HG03439 (cell line): ENCODE results near the gene KIAA0930.

Experiments
- ATAC-seq: cut with Tn5 transposase; IDR thresholded peaks from one replicate; pipeline ENCODE4 v1.9.1; 2021; ENCODE audit warnings: mild to moderate bottlenecking, moderate library complexity; ENCODE audit not compliant: unreplicated experiment

KIAA0930 gene

GRCh38 chr22:45223304-45224117 lies 17.2 kb downstream of the KIAA0930 start:
- ATAC-seq, result no peak

GRCh38 chr22:45221201-45221600 lies 19.5 kb downstream of the KIAA0930 start:
- ATAC-seq, result no peak

DNA sequence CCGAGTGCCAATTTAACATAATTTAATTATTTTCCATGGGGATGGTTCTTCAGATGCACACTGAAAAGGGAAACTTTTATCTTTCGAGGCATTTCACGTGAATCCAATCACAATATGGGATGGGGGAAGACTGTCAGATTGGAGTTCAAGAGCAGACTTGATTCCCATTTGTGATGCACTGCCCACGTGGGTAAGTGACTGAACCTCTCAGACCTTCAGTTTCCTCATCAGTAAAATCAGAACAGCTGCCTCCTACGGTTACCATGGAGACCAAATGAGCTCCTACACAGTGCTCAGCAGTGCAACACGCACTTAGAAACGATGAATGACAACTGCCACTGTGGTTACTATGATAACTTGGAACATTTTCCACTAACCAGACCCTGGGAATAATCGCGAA lies 21.7 kb downstream of the KIAA0930 start:
- ATAC-seq, result no peak

DNA sequence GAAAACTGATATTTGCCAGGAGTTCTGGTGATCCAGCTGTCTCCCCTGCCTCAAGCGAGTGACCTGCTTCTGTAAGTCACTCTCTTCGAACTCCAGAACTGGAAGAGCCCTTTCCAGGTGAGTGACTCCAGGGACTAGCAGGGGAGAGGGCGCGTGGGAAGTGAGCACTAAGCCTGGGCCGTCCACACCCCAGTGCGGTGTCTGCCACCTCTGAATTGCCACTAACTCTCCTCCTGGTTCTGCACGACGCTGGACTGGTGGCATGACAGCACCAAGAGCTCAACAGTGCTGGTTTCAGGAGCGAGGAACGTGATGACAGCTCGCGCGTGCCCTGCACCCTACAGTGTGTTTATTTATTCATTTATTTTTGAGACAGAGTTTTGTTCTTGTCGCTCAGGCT lies 22.9 kb downstream of the KIAA0930 start:
- ATAC-seq, result no peak

DNA sequence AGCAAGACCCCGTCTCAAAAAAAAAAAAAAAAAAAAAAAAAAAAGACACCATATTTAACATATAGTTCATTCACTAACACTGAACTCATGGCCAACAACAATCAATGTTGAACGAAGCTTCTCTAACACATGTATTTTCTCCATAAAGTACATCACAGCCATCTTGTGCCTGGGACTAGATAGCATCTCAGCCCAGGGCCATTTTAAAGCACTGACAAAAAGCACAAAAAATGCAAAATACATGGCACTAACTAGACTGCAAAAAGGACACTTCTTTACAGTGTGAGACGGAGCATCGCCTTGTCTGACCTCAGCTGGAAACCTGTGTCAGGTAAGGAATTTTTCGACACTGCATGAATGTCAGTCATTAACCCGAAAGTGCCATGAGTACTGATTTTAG lies 23.3 kb downstream of the KIAA0930 start:
- no peak for ATAC-seq

DNA sequence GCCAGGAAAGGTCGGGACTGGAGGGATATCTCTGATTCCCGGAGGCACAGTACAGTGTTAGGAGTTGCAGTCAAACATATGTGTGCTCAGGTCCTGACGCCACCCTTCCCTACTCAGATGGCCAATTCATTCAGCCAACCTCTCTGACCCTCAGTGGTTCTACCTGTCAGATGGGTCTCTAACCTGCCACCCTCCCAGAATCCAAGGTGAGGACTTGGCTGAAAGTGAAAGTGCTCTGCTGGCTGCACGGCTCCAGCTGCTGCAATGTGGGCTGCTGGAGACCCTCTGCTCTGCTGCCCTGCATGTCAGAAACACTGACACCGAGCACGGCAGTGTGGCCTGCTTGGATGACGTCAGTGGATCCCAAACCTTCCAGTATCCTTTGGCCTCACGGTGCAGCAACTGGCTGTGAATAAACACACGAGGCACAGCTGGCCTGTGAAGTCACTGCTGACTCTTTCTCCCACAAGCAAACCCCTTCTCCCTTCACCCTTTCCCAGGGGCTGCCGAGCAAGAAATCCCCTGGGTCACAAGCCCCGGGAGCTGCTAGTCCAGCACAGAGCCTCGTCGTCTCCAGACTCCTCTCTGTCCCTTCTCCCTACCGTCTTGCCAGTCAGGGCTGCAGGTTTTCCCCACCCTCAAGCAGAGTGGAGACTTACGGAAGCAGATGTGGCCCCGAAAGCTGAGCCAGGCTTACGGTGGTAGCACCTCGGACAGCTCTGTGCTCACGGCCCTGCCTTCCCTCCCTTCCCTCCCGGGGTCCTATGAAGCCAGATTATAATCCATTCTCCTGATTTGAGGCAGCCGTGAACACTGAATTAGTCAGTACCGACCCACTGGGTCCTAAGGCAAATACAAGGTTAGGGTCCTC lies 24.3 kb downstream of the KIAA0930 start:
- ATAC-seq, result no peak

- ATAC-seq, result no peak
These were observed 27.5 kb downstream of the KIAA0930 start for GRCh38 chr22:45212992-45213751.

GRCh38 chr22:45212306-45212709 lies 28.4 kb downstream of the KIAA0930 start:
- no peak for ATAC-seq

GRCh38 chr22:45211848-45212247 lies 28.8 kb downstream of the KIAA0930 start:
- no peak for ATAC-seq

- no peak for ATAC-seq
These were observed 29.3 kb downstream of the KIAA0930 start for GRCh38 chr22:45211435-45211834.

DNA sequence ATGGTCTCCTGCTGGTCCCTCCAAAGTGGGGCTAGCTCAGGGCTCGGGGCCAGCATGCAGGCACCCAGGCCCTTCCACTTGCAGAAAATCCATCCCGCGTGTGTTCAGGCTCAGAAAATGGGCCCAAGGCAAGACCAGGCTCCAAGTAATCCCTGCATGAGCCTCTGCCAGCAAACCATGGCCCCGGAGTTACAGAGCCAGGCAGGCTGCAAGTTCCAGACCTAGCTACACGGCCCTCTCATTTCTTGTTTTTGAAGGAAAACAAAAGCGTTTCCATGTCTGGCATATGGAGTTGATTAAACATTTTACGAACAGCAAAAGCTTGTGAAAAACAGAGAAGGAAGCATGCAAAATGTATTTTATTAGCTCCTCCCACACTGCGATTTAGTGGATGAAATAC lies 29.7 kb downstream of the KIAA0930 start:
- no peak for ATAC-seq

DNA sequence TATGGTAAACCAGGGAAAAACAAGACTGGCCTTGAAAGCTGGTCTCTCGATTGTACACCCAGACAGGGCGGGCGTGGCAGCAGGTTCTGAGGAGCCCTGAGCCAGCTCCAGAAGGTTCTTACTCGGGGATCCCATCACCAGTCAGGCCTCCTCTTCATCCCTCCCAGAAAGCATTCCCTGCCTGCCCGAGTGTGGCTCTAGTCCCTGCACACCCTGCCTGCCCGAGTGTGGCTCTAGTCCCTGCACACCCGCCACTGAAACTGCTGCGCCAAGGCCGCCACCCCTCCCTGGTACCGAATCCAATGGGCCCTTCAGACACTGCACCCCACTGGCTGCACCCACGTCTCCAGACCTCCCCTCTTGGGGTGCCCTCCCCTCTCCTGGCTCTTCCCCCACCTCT lies 30.1 kb downstream of the KIAA0930 start:
- no peak for ATAC-seq

- no peak for ATAC-seq
These were observed 30.5 kb downstream of the KIAA0930 start for GRCh38 chr22:45210174-45210573.

- no peak for ATAC-seq
These were observed 31.5 kb downstream of the KIAA0930 start for GRCh38 chr22:45208993-45209838.

DNA sequence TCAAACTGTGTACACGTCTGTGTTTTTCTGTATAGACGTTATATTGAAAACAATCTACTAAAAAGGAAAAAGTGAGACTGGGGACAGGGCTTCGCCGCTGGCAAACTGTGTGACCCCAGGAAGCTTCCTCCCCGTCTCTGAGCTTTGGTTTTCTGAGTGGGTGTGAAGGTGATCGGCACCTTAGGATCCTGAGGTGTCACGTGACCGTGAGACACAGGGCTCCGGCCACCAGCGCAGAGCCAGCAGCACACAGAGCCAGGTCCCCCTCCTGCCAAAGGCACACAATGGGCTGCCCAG lies 32.0 kb downstream of the KIAA0930 start:
- ATAC-seq, result no peak

DNA sequence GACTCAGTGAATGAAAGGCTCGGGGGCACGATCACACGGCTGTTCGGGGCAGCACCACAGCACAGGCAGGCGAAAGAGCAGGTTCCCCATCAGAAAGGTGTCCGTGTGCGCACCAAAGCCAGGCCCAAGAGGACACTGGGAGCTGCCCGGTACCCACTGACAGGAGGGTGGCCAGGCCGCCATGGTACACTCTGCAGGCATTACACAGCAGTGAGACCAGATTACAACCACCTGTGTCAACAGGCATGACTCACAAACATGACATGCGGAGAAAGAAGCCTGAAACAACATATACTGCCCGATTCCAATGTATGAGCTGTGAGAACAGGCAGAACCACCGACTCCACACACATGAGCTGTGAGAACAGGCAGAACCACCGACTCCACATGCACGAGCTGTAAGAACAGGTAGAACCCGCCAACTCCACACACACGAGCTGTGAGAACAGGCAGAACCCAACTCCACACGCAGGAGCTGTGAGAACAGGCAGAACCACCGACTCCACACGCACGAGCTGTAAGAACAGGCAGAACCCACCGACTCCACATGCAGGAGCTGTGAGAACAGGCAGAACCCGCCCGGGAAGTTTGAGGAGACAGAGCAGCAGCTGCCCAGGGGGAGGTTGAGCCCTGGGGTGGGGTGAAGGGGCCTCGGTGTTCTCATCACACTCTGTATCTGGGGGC lies 32.6 kb downstream of the KIAA0930 start:
- ATAC-seq, result no peak

- ATAC-seq, result no peak
These were observed 33.2 kb downstream of the KIAA0930 start for GRCh38 chr22:45207533-45207932.

- no peak for ATAC-seq
These were observed 34.5 kb downstream of the KIAA0930 start for GRCh38 chr22:45206233-45206632.

- ATAC-seq, result no peak
These were observed 35.3 kb downstream of the KIAA0930 start for GRCh38 chr22:45205276-45205925.

DNA sequence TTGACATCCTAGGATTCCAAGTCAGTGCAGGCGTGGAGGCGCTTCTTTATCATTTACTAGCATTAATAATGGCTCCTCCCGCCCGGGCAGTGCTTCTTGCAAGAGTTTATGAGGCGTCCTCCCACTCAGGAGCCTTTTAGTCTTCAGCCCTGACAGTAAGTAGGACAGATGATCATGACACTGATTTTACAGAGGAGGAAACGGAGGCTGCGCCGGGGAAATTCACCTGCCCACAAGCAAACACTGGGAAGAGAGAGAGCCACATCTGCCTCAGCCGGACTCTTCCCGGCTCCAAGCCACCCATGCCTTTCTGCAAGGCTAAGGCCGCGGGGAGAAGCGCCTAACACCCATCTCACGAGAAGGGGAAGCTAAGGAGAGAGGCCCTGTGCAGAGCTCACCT lies 35.9 kb downstream of the KIAA0930 start:
- no peak for ATAC-seq
